H9 (cell line): ENCODE data around the gene MAP4K3. TPM values are rescaled to one million over a fixed set of nuclear protein-coding genes. Genes with fewer than 3 reads are reported as not detected.

Source experiments
- DNase-seq: peaks from one replicate; pipeline ENCODE4 v3.0.0-alpha.2; 2017
- H2AFZ ChIP-seq: one replicate; pipeline ENCODE4 v1.6.1; 2013; ENCODE audit warnings: mild to moderate bottlenecking, low read length, control low read depth, moderate library complexity
- H2AK5ac ChIP-seq: 2 replicates; pipeline ENCODE4 v1.6.1; 2013; ENCODE audit warnings: low read length, control low read depth, mixed read lengths; ENCODE audit not compliant: insufficient read length
- H2BK120ac ChIP-seq: one replicate; pipeline ENCODE4 v1.6.1; 2013; ENCODE audit warnings: low read depth, mild to moderate bottlenecking, low read length, control low read depth, inconsistent platforms; ENCODE audit not compliant: poor library complexity, severe bottlenecking
- H2BK12ac ChIP-seq: 2 replicates; pipeline ENCODE4 v1.6.1; 2013; ENCODE audit warnings: low read length, control low read depth, mixed read lengths, low read depth; ENCODE audit not compliant: insufficient read length
- H2BK15ac ChIP-seq: 2 replicates; pipeline ENCODE4 v1.6.1; 2013; ENCODE audit warnings: low read depth, low read length, control low read depth
- H2BK20ac ChIP-seq: one replicate; pipeline ENCODE4 v1.6.1; 2013; ENCODE audit warnings: low read depth, mild to moderate bottlenecking, low read length, control low read depth, inconsistent platforms; ENCODE audit not compliant: poor library complexity, severe bottlenecking
- H2BK5ac ChIP-seq: 2 replicates; pipeline ENCODE4 v1.6.1; 2013; ENCODE audit warnings: low read length, control low read depth, mixed read lengths; ENCODE audit not compliant: insufficient read length
- H3K14ac ChIP-seq: 2 replicates; pipeline ENCODE4 v1.6.1; 2013; ENCODE audit warnings: low read length, control low read depth; ENCODE audit not compliant: insufficient read depth
- H3K18ac ChIP-seq: 2 replicates; pipeline ENCODE4 v1.6.1; 2013; ENCODE audit warnings: low read depth, mild to moderate bottlenecking, mixed read lengths, low read length, control low read depth; ENCODE audit not compliant: insufficient read length
- H3K23ac ChIP-seq: 2 replicates; pipeline ENCODE4 v1.6.1; 2013; ENCODE audit warnings: low read length, control low read depth, mixed read lengths, low read depth; ENCODE audit not compliant: insufficient read length
- H3K23me2 ChIP-seq: 2 replicates; pipeline ENCODE4 v1.6.1; 2013; ENCODE audit warnings: low read depth, mild to moderate bottlenecking, mixed read lengths, low read length, control low read depth; ENCODE audit not compliant: insufficient read length, poor library complexity, severe bottlenecking
- H3K27ac ChIP-seq: 2 replicates; pipeline ENCODE4 v1.5.1; 2013; ENCODE audit warnings: low read length, control low read depth, mixed read lengths, low read depth; ENCODE audit not compliant: insufficient read length
- H3K27me3 ChIP-seq: 2 replicates; pipeline ENCODE4 v1.6.1; 2013; ENCODE audit warnings: low read length, control low read depth, inconsistent platforms; ENCODE audit not compliant: insufficient read depth
- H3K4ac ChIP-seq: 2 replicates; pipeline ENCODE4 v1.6.1; 2013; ENCODE audit warnings: low read depth, mild to moderate bottlenecking, control low read depth, inconsistent platforms, low read length, moderate library complexity
- H3K4me1 ChIP-seq: 2 replicates; pipeline ENCODE4 v1.6.1; 2013; ENCODE audit warnings: low read length, control low read depth, inconsistent platforms; ENCODE audit not compliant: insufficient read depth
- H3K4me2 ChIP-seq: 2 replicates; pipeline ENCODE4 v1.6.1; 2013; ENCODE audit warnings: low read length, control low read depth, mixed read lengths; ENCODE audit not compliant: insufficient read length, insufficient read depth
- H3K56ac ChIP-seq: 2 replicates; pipeline ENCODE4 v1.6.1; 2013; ENCODE audit warnings: low read depth, mild to moderate bottlenecking, mixed read lengths, low read length, control low read depth; ENCODE audit not compliant: insufficient read length
- H3K79me1 ChIP-seq: 2 replicates; pipeline ENCODE4 v1.6.1; 2013; ENCODE audit warnings: low read depth, mild to moderate bottlenecking, moderate library complexity, low read length, control low read depth, inconsistent platforms; ENCODE audit not compliant: insufficient read depth, poor library complexity, severe bottlenecking
- H3K79me2 ChIP-seq: 2 replicates; pipeline ENCODE4 v1.6.1; 2013; ENCODE audit warnings: low read length, control low read depth, inconsistent platforms; ENCODE audit not compliant: insufficient read depth
- H3K9ac ChIP-seq: 2 replicates; pipeline ENCODE4 v1.6.1; 2013; ENCODE audit warnings: low read length, control low read depth, mixed read lengths; ENCODE audit not compliant: insufficient read length; ENCODE audit errors: extremely low read depth
- H3K9me3 ChIP-seq: one replicate; pipeline ENCODE4 v1.6.1; 2013; ENCODE audit warnings: low read depth, low read length, inconsistent platforms; ENCODE audit not compliant: control insufficient read depth
- H3T11ph ChIP-seq: one replicate; pipeline ENCODE4 v1.6.1; 2013; ENCODE audit warnings: mild to moderate bottlenecking, low read length, control low read depth, inconsistent platforms
- H4K20me1 ChIP-seq: one replicate; pipeline ENCODE4 v1.6.1; 2013; ENCODE audit not compliant: control insufficient read depth, insufficient read length, insufficient read depth
- H4K5ac ChIP-seq: 2 replicates; pipeline ENCODE4 v1.6.1; 2013; ENCODE audit warnings: low read depth, mild to moderate bottlenecking, mixed read lengths, low read length, control low read depth; ENCODE audit not compliant: insufficient read length
- H4K8ac ChIP-seq: replicated peaks from 2 replicates; pipeline ENCODE4 v1.6.1; 2013; ENCODE audit warnings: low read length, control low read depth, mixed read lengths, low read depth; ENCODE audit not compliant: insufficient read length
- H4K91ac ChIP-seq: 2 replicates; pipeline ENCODE4 v1.6.1; 2013; ENCODE audit warnings: low read depth, mild to moderate bottlenecking, moderate library complexity, mixed read lengths, low read length, control low read depth; ENCODE audit not compliant: insufficient read length
- H3K27ac Mint-ChIP-seq, 3 experiments: 2 replicates in 2 of 3; 3 replicates in 1 of 3; pipeline ENCODE4 v1.8.0; 2020 to 2021; ENCODE audit warnings: mixed read lengths in 3 of 3, mild to moderate bottlenecking in 1 of 3, moderate library complexity in 1 of 3
- H3K27me3 Mint-ChIP-seq: 2 replicates; pipeline ENCODE4 v1.8.0; 2021; ENCODE audit warnings: low read depth, mild to moderate bottlenecking, moderate library complexity, mixed read lengths
- H3K36me3 Mint-ChIP-seq, 3 experiments: 2 replicates in 2 of 3; 3 replicates in 1 of 3; pipeline ENCODE4 v1.8.0; 2020 to 2021; ENCODE audit warnings: low read depth in 3 of 3, mixed read lengths in 3 of 3; ENCODE audit not compliant: insufficient read depth in 1 of 3
- H3K4me1 Mint-ChIP-seq, 2 experiments: 2 replicates each; pipeline ENCODE4 v1.8.0; 2020; ENCODE audit warnings: mixed read lengths in 2 of 2
- H3K4me3 Mint-ChIP-seq, 2 experiments: 2 replicates in 1 of 2; 3 replicates in 1 of 2; pipeline ENCODE4 v1.8.0; 2020 to 2021; ENCODE audit warnings: mild to moderate bottlenecking in 2 of 2, mixed read lengths in 2 of 2, moderate library complexity in 1 of 2
- H3K9me3 Mint-ChIP-seq, 2 experiments: 2 replicates in 1 of 2; 3 replicates in 1 of 2; pipeline ENCODE4 v1.8.0; 2020; ENCODE audit warnings: mild to moderate bottlenecking in 2 of 2, mixed read lengths in 2 of 2, moderate library complexity in 1 of 2
- WGBS: extraction: QIAGEN DNeasy Blood & Tissue Kit; methylation state at CpG from one replicate; pipeline ENCODE4 v1.1.7; 2013; ENCODE audit warnings: missing lambda C conversion rate, low lambda C conversion rate, mixed read lengths; ENCODE audit not compliant: insufficient read length; ENCODE audit errors: extremely low coverage; 5-methylcytosine and 5-hydroxymethylcytosine counted together
- total RNA-seq: library from RNA; stranded (reverse); gene quantifications from 2 replicates; pipeline ENCODE4 v1.2.1, GENCODE V29; 2021
- TF ChIP-seq, protein P1 (sequence below): fragments of 200-600 bp; sonication (generic); conservative IDR thresholded peaks from 3 replicates; pipeline ENCODE4 v1.8.0; 2021; ENCODE audit warnings: antibody characterized with exemption, mild to moderate bottlenecking

Gene MAP4K3
- total RNA-seq, 1 experiment from 2014 or later, result 37.9 TPM

GRCh38 chr2:39421354-39421753, 15.7 kb downstream of the MAP4K3 start:
- Histone ChIP-seq H3K9me3 (no peaks in the 10 kb centered on the region), H3K4ac (no peak overlapping the region), H2BK5ac (no peak overlapping the region), H2BK12ac (no peak overlapping the region), H2AFZ (no peak overlapping the region), H3K27ac (no peak overlapping the region), H4K91ac (no peak overlapping the region), H3K79me1 (no peaks in the 10 kb centered on the region), H3K9ac (no peak overlapping the region), H3K4me2 (no peak overlapping the region), H4K20me1 (no peaks in the 10 kb centered on the region), H3K18ac (no peak overlapping the region), H2BK15ac (no peak overlapping the region), H2BK20ac (no peak overlapping the region), H2AK5ac (no peak overlapping the region), H4K8ac (no peak overlapping the region), H3K27me3 (no peaks in the 10 kb centered on the region), H3K4me1 (peaks cover 10% of the 10 kb centered on the region), H3K23me2 (no peaks in the 10 kb centered on the region), H3K56ac (no peak overlapping the region), H2BK120ac (no peak overlapping the region), H3K14ac (no peak overlapping the region), H3T11ph (no peak overlapping the region), H3K79me2 (peaks cover 41% of the 10 kb centered on the region), H4K5ac (no peak overlapping the region), H3K23ac (no peak overlapping the region)
- Mint-ChIP-seq H3K4me3 (no peak overlapping the region), H3K36me3 (peaks cover 0 to 5% (median 0%) of the 10 kb centered on the region in 3 experiments; a peak in 3 of 7 replicates), H3K9me3 (no peaks in the 10 kb centered on the region; a peak in 1 of 5 replicates), H3K4me1 (peaks cover 47 to 48% of the 10 kb centered on the region in 2 experiments), H3K27ac (no peak overlapping the region), H3K27me3 (no peaks in the 10 kb centered on the region)
- WGBS, result no CpG with 5 or more reads among the region's 2 CpGs
- DNase-seq, result no peak
- TF ChIP-seq, protein P1, sequence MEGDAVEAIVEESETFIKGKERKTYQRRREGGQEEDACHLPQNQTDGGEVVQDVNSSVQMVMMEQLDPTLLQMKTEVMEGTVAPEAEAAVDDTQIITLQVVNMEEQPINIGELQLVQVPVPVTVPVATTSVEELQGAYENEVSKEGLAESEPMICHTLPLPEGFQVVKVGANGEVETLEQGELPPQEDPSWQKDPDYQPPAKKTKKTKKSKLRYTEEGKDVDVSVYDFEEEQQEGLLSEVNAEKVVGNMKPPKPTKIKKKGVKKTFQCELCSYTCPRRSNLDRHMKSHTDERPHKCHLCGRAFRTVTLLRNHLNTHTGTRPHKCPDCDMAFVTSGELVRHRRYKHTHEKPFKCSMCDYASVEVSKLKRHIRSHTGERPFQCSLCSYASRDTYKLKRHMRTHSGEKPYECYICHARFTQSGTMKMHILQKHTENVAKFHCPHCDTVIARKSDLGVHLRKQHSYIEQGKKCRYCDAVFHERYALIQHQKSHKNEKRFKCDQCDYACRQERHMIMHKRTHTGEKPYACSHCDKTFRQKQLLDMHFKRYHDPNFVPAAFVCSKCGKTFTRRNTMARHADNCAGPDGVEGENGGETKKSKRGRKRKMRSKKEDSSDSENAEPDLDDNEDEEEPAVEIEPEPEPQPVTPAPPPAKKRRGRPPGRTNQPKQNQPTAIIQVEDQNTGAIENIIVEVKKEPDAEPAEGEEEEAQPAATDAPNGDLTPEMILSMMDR, result no peak
